Measurements from ENCODE around the gene C1QTNF12.

C1QTNF12 gene

DNA sequence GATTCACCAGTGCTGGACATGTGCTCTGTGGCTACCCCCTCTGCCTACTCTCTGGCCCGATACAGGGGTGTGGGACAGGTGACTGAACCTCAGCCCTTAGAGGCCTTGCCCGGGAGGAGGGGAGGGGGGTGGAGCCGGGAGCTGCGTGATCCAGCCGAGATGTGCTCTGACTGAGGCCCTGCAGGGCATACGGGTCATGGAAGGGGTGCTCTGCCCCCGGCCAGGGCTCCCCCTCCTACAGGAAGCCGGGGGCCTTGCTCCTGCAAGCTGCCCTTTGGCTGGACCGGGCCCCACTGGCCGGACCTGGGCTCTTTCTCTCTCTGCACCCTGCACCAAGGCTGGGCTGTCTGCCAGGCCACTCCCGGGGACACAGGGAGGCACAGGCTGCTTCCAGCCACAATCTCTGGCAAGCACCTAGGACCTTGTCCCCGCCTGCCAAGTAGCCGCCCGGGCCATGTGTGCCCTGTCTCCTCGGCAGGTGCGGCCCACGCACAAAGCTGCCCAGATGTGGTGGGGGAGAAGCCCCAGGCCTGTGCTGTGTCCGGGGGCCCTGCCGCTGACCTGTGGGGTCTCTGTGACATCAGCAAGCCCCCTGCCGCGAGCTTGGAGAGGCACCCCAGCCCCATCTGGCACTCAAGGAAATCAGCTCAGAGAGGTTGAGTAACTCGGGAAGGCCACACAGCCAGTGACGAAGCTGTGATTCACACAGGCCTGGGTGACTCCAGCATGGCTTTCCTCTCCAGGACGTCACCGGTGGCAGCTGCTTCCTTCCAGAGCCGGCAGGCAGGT is 35.2 kb upstream of the C1QTNF12 start:
- DNase-seq (ENCODE audit: low read depth): peak; percentile 88

GRCh38 chr1:1280782-1281481 is 34.4 kb upstream of the C1QTNF12 start:
- DNase-seq (ENCODE audit: low read depth): no peak

DNA sequence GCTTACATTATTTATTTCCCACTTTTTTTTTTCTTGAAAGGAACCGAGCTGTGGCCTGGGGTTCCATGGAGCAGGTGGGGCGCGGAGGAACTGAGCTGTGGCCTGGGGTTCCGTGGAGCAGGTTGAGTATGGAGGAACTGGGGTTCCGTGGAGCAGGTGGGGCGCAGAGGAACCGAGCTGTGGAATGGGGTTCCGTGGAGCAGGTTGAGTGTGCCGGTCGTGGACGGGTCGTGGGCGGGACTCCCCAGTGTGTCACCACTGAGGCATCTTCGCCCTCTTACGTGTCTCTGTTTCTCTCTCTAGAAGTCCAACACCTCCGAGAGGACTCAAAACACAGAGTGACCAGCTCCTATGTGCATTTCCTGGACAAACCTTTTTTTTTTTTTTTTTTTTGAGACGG is 32.5 kb upstream of the C1QTNF12 start:
- DNase-seq (ENCODE audit: low read depth): no peak

- DNase-seq (ENCODE audit: low read depth): no peak
These were observed 32.1 kb upstream of the C1QTNF12 start for GRCh38 chr1:1278620-1279019.

DNA sequence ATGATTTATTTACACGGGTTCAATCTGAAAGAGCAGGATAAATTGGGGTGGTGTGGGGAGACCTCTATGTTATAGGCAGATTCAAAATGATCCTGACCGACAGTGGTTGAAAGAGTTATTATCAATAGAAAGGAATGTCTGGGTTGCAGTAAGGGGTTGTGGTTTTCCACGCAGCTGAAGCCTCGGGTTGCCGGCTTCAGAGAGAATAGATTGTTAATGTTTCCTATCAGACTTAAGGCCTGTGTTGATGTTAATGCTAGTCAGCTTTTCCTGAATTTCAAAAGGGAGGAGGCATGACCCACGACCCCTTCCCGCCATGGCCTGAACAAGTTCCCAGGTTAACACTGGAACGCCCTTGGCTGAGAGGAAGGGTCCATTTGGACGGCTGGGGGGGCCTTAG is 29.3 kb upstream of the C1QTNF12 start:
- DNase-seq (ENCODE audit: low read depth): peak; percentile 30

DNA sequence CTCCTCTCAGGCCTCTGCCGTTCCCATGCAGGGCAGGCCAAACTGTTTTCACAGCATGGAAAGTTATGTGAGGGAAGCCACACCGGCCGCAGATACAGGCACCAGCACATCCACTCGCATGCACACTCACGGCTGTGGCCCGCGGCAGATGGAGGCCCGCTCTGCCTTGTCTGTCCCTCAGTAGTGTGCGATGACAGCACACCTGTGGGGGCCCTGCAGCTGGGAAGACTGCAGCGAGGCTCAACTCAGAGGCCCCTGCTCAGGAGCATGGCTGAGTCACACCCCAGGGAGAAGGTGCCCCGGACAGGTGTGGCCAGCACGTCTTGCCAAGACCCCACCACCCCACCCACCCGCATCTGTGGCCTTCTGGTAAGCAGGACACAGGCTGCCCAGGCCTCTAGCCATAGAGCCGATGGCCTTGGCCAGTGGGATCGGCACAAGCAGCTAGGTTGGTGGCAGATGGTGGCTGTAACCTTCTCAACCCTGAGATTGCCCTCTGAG is 28.5 kb upstream of the C1QTNF12 start:
- no peak for DNase-seq (ENCODE audit: low read depth)

GRCh38 chr1:1274299-1274930 is 27.9 kb upstream of the C1QTNF12 start:
- DNase-seq (ENCODE audit: low read depth): no peak

DNA sequence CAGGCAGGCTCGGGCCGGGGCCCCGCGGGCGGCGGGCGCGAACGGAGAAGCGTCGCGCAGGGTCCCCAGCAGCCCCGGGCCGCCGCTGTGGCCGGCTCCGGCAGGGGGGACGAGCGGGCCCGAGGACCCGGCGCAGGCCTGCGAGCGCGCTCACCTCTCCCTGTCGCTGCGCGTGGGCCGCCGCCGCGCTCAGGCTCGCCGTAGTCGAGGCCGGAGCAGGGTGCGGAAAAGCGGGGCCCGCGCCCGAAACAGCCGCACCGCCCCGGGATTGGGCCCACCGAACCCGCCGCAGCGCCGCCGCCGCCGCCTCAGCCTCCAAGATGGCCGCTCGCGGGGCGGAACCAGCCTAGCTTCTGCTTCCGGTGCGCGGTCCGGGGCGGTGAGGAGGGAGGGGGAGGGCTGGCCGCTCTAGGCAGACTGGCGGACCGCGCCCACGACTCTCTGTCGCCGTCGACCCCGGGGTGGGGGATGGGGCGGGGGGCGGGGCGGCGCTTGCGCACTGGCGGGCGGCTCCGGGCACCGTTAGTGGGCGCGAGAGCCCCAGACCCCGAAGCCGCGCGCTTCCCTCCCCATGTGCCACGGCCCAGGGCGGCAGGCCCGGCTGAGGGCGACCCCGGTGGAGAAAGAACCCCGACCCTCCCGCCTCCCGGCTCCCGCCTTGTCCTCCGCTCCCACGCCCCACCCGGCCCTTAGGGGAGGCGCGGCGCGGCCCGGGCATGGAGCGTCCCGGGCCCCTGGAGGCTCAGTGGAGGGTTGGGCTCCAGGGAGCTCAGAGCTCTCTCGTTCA is 27.2 kb upstream of the C1QTNF12 start, which contains the start of gene UBE2J2:
TSS of gene UBE2J2 (minus strand) at position 343 of the 787 bp plus-strand sequence. CDS start 5,862 bp downstream, outside the sequence.
- DNase-seq (ENCODE audit: low read depth): peak; percentile 92

GRCh38 chr1:1273209-1273511 is 26.6 kb upstream of the C1QTNF12 start:
- peak; percentile 24 for DNase-seq (ENCODE audit: low read depth)

DNA sequence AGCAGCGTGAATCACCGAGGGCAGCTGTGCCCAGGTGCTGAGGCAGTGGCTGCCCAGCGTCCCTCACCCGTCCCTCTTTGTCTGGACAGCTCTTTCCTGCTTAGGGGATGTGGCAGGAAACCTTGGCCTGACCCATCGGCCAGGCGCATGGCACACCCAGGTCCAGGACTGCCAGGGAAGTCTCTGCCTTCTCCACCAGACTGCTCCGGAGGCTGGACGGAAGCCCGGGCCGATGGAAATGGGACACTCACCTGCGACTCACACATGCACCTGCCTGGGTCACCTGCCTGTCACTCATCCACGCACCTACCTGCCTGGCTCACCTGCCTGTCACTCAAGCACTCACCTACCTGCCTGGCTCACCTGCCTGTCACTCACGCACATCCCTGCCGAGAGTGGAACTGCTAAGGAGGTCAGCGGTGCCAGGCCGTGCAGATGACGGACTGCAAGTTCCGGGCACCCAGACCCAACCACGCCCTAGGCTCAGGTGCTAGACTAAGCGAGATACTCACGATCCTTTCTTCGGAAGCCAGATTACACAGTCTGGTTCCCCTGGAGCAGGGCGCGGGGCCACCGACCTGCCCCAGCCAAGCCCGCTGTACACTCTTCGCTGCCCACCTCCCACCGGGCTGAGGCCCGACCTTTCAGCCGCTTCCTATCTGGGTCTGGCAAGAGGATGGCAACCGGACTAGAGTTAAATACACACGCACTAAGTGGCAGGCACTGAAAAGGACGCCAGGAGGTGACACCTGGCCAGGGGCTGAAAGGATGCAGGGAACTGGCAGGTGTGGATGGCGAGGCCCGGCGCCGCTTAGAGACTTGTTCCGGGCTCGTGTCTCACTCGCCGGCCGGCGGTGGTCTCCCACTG is 26.1 kb upstream of the C1QTNF12 start:
- DNase-seq (ENCODE audit: low read depth): peak; percentile 30

DNA sequence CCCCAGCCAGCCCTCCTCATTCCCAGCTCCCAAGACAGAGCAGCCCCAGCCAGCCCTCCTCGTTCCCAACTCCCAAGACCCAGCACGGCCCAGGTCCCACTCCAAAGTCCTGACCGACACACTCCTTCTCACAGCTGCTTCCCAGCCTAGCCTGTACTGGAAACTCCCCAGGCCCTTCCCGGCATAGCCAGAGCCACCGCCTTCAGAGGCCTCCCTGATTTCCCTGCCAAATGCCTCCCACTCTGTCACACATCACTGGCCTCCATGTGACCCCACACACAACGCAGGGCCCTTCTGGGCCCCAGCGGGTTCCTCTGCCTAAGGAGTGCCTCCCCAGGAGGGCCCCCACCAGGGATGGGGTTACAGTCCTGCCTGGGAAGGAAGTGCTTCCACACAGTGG is 24.3 kb upstream of the C1QTNF12 start:
- DNase-seq (ENCODE audit: low read depth): no peak

DNA sequence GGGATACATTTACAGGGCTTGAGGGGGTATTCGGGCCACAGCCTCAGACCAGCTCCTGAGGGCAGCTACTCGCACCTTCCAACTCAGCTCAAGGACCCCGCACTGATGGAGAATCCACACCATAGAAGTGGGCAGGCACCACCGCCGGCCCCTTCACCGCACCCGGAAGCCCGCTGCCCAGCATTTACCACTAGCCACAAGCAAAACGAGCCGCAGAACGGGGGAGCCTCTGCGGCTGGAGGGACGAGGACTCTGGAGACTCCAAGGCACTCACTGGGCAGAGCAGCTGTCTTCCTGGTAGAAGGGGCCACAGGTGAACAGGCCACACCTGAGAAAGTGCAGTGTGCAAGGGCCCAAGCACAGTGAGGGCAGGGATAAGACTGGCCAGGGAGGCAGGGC is 21.8 kb upstream of the C1QTNF12 start:
- DNase-seq (ENCODE audit: low read depth): no peak

DNA sequence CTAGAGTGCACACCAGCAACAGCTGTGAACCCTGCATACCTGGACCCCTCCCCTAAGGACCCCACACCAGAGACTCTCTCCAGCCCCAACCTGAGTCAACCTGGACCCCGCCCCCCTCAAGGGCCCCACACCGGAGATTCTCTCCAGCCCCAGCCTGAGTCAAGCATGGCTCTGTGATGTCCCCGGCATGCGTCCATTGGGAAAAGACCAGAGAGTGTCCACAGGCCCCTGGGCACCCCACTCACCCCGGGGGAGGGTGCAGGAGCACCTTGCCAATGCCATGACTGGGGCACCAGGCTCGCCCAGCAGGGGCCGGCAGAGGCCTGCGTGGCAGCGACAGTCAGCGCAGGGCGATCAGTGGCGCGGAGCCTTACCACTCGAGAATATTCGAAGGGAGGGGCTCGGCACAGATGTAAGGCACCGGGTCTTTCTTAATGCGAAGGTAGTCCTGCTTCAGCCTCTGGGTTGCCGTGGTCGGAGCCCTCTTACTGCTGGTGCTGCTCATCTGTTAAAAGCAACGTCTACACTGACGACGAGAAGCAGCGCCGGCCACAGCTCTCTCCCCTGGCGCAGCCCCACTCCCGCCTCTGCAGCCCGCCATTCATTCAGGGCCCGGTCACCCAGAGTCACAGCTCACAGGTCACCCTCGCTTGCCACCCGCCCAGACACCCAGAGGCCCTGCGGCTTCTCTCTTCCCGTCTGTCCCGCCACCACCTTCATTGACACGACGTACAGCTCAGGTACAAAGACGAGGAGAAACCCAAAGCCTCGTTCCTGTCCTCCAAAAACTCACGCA is 21.2 kb upstream of the C1QTNF12 start:
- DNase-seq (ENCODE audit: low read depth): no peak

DNA sequence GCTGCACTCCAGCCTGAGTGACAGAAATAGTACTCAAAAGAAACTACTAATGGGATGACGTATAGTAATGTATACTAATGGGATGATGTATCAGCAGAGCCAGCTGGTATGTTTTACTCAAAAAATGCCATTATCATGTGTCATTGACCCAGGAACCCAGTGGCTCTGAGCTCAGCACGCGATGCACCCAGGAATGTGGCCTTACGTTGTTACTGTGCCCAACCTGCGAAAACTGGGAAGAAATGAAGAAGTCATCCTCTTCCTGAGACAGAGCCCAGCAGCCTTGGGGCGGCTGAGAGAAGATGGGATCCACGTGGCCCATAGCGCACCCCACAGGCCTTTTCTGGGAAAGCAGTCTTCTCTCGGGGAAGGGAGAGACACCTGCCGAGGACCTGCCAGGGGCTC is 18.3 kb upstream of the C1QTNF12 start:
- DNase-seq (ENCODE audit: low read depth): peak; percentile 100

- no peak for DNase-seq (ENCODE audit: low read depth)
These were observed 17.5 kb upstream of the C1QTNF12 start for GRCh38 chr1:1264026-1264425.

- DNase-seq (ENCODE audit: low read depth): no peak
These were observed 16.2 kb upstream of the C1QTNF12 start for GRCh38 chr1:1262758-1263157.

GRCh38 chr1:1262071-1262470 is 15.5 kb upstream of the C1QTNF12 start:
- no peak for DNase-seq (ENCODE audit: low read depth)

DNA sequence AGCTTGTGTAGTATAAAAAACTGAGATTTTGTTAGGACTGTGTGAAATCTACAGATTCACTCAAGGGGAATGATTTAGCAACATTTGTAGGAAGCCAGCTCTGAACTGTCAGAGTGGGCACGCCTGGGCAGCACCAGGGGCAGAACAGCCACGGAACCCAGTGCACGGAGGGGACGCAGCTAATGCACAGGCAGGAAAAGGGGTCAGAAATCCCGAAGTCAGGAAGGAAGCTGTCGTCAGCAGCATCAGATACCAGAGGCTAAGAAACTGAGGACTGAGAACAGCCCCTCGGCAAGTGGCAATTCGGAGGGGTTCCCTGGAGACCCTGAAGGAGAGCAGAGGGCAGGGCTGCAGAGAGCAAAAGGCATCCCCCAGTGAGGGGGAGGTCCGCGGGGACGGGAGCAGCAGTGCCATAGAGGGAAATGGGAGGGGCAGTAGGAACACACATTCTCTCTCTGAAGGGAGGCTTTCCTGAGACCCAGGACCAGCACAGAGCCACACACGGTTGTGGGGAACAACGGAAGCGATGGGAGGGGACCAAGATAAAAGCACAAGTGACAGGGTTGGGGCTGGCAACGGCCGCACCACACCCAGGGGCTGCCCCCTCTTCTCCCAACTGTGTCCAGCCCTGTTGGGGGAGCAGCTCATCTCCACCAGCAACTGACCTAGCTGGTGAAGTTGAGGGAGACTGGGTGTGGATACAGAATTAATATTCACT is 14.5 kb upstream of the C1QTNF12 start:
- no peak for DNase-seq (ENCODE audit: low read depth)

- no peak for DNase-seq (ENCODE audit: low read depth)
These were observed 13.6 kb upstream of the C1QTNF12 start for GRCh38 chr1:1259951-1260600.

All from ELR (cell line).